Keratinocyte (primary cell): ENCODE measurements around the gene P2RY2. TPM values are rescaled to one million over a fixed set of nuclear protein-coding genes. Genes with fewer than 3 reads are reported as not detected.

ENCODE experiments used
- DNase-seq: peaks from one replicate; pipeline ENCODE4 v3.0.0-alpha.2; 2011; ENCODE audit warnings: low read depth, missing footprints, low spot score
- FAIRE-seq: peaks from 2 replicates; lab custom pipeline; 2011; peaks lifted over from hg19 to GRCh38; lab: Jason Lieb, UNC
- H2AFZ ChIP-seq: 2 replicates; pipeline ENCODE4 v1.6.0; 2012; ENCODE audit warnings: low read length, control low read depth, inconsistent platforms; ENCODE audit not compliant: control insufficient read depth
- H3K27ac ChIP-seq: 2 replicates; pipeline ENCODE4 v1.5.1; 2011; ENCODE audit warnings: low read length; ENCODE audit not compliant: control insufficient read depth, insufficient read depth
- H3K27me3 ChIP-seq: 3 replicates; pipeline ENCODE4 v1.6.0; 2011; ENCODE audit warnings: low read length; ENCODE audit not compliant: control insufficient read depth, insufficient read depth; ENCODE audit errors: extremely low read depth
- H3K36me3 ChIP-seq, 2 experiments: 2 replicates in 1 of 2; 3 replicates in 1 of 2; pipeline ENCODE4 v1.5.1; 2011; ENCODE audit warnings: low read length in 2 of 2, mild to moderate bottlenecking in 1 of 2; ENCODE audit not compliant: control insufficient read depth in 2 of 2, insufficient read depth in 2 of 2; ENCODE audit errors: extremely low read depth in 1 of 2
- H3K4me1 ChIP-seq: 3 replicates; pipeline ENCODE4 v1.5.1; 2011; ENCODE audit warnings: low read length; ENCODE audit not compliant: control insufficient read depth, insufficient read depth; ENCODE audit errors: extremely low read depth
- H3K4me2 ChIP-seq: 3 replicates; pipeline ENCODE4 v1.6.0; 2011; ENCODE audit warnings: low read depth, low read length; ENCODE audit not compliant: control insufficient read depth, insufficient read depth; ENCODE audit errors: extremely low read depth
- H3K4me3 ChIP-seq, 3 experiments: fragments of 200-600 bp in 1 of 3; sonication (generic) in 1 of 3; 2 replicates in 2 of 3; 3 replicates in 1 of 3; pipeline ENCODE4 v1.5.1; 2011 to 2016; ENCODE audit warnings: low read length in 3 of 3, mild to moderate bottlenecking in 3 of 3, control low read depth in 2 of 3, inconsistent platforms in 1 of 3, low read depth in 1 of 3, mixed read lengths in 1 of 3, mixed run types in 1 of 3, moderate library complexity in 1 of 3; ENCODE audit not compliant: control insufficient read depth in 2 of 3, insufficient read depth in 2 of 3; ENCODE audit errors: extremely low read depth in 1 of 3
- H3K79me2 ChIP-seq: 2 replicates; pipeline ENCODE4 v1.6.0; 2012; ENCODE audit warnings: low read length; ENCODE audit not compliant: control insufficient read depth, insufficient read depth
- H3K9ac ChIP-seq: 3 replicates; pipeline ENCODE4 v1.6.0; 2011; ENCODE audit warnings: low read length; ENCODE audit not compliant: control insufficient read depth, insufficient read depth; ENCODE audit errors: extremely low read depth
- H3K9me1 ChIP-seq: 3 replicates; pipeline ENCODE4 v1.6.0; 2011; ENCODE audit warnings: low read length; ENCODE audit not compliant: control insufficient read depth, insufficient read depth; ENCODE audit errors: extremely low read depth
- H3K9me3 ChIP-seq: 2 replicates; pipeline ENCODE4 v1.5.1; 2012; ENCODE audit warnings: low read depth, low read length; ENCODE audit not compliant: control insufficient read depth
- H4K20me1 ChIP-seq: 3 replicates; pipeline ENCODE4 v1.6.0; 2011; ENCODE audit warnings: low read length; ENCODE audit not compliant: control insufficient read depth, insufficient read depth; ENCODE audit errors: extremely low read depth
- CTCF ChIP-seq, 3 experiments: IDR thresholded peaks in 1 of 3; conservative IDR thresholded peaks in 1 of 3; optimal IDR thresholded peaks in 1 of 3; 2 replicates in 2 of 3; 3 replicates in 1 of 3; pipeline versions ENCODE3 to v1.5.1; 2011; ENCODE audit warnings: low read length in 3 of 3, mild to moderate bottlenecking in 3 of 3, moderate library complexity in 2 of 3, control low read depth in 1 of 3, inconsistent platforms in 1 of 3; ENCODE audit not compliant: insufficient read depth in 2 of 3; ENCODE audit errors: extremely low read depth in 1 of 3
- EZH2 ChIP-seq: IDR thresholded peaks from one replicate; pipeline ENCODE4 v1.6.1; 2012; ENCODE audit warnings: inconsistent platforms, mild to moderate bottlenecking, low read length, moderate library complexity
- dilution Hi-C: fragments of 300-500 bp; cut with MboI; formaldehyde crosslinking; loops from one replicate; pipeline ENCODE4 v1.7.0; 2020; ENCODE audit warnings: low sequenced_read_pairs; ENCODE audit not compliant: extremely low pct_ligation_motif_present
- polyA plus RNA-seq, 5 experiments: library from polyadenylated mRNA; depleted of rRNA in 3 of 5; stranded (reverse) in 3 of 5; stranded (forward) in 1 of 5; unstranded in 1 of 5; fragments of >200 nt; gene quantifications; 1 replicate in 1 of 5; 2 replicates in 3 of 5; 3 replicates in 1 of 5; pipeline versions ENCODE4 v1.2.1 to v1.2.3, GENCODE V29; 2011 to 2012; ENCODE audit warnings: missing spikeins in 2 of 5, low read depth in 1 of 5, low replicate concordance in 1 of 5

Gene P2RY2
- polyA plus RNA-seq, 1 donor (not counting 4 experiments of a cell fraction or from before 2014, with no cell fraction given), result 5.1 TPM

GRCh38 chr11:73170140-73170539 lies 47.9 kb upstream of the P2RY2 start:
- dilution Hi-C loops, result no loop called here
- FAIRE-seq, result no peak
- H2AFZ ChIP-seq, result no peak overlapping the region

GRCh38 chr11:73171436-73172161 lies 46.5 kb upstream of the P2RY2 start:
- no peaks in the 10 kb centered on the region for H3K9me3 ChIP-seq
- H3K4me3 ChIP-seq, result no peak overlapping the region
- no peaks in the 10 kb centered on the region for H3K36me3 ChIP-seq
- no peak overlapping the region for H3K4me2 ChIP-seq
- H3K79me2 ChIP-seq, result no peaks in the 10 kb centered on the region
- no peaks in the 10 kb centered on the region for H3K27me3 ChIP-seq
- no peaks in the 10 kb centered on the region for H4K20me1 ChIP-seq
- peaks cover 2% of the 10 kb centered on the region for H3K9me1 ChIP-seq
- no peak for FAIRE-seq
- TF ChIP-seq EZH2 (no peak), CTCF (optimal IDR thresholded peaks at IDR 0.05 in 1 of 3, IDR thresholded peaks at IDR 0.05 in 1 of 3, conservative IDR thresholded peaks at IDR 0.05 in 1 of 3; ENCODE audit: extremely low read depth in 1 of 3, insufficient read depth in 2 of 3, low read length in 3 of 3) (no peak)
- DNase-seq, result no peak
- peaks cover 6% of the 10 kb centered on the region for H3K4me1 ChIP-seq
- dilution Hi-C loops, result no loop called here
- H3K9ac ChIP-seq, result no peak overlapping the region
- no peak overlapping the region for H3K27ac ChIP-seq
- H2AFZ ChIP-seq, result no peak overlapping the region

More at GRCh38 chr11:73170140-73170539, 47.9 kb upstream of the P2RY2 start:
- H3K9me3 ChIP-seq, result no peaks in the 10 kb centered on the region
- no peaks in the 10 kb centered on the region for H3K27me3 ChIP-seq
- no peak overlapping the region for H3K4me2 ChIP-seq
- no peaks in the 10 kb centered on the region for H3K79me2 ChIP-seq
- no peak overlapping the region for H3K27ac ChIP-seq
- no peak overlapping the region for H3K4me3 ChIP-seq
- H3K36me3 ChIP-seq, result no peaks in the 10 kb centered on the region
- H3K9ac ChIP-seq, result no peak overlapping the region
- peaks cover 2% of the 10 kb centered on the region for H3K9me1 ChIP-seq
- H4K20me1 ChIP-seq, result no peaks in the 10 kb centered on the region
- no peak for DNase-seq
- H3K4me1 ChIP-seq, result no peaks in the 10 kb centered on the region
- TF ChIP-seq EZH2, result no peak
- no peak for TF ChIP-seq CTCF (optimal IDR thresholded peaks at IDR 0.05 in 1 of 3, IDR thresholded peaks at IDR 0.05 in 1 of 3, conservative IDR thresholded peaks at IDR 0.05 in 1 of 3; ENCODE audit: extremely low read depth in 1 of 3, insufficient read depth in 2 of 3, low read length in 3 of 3)
